Measurements from ENCODE around the gene TXNDC8.

DNA sequence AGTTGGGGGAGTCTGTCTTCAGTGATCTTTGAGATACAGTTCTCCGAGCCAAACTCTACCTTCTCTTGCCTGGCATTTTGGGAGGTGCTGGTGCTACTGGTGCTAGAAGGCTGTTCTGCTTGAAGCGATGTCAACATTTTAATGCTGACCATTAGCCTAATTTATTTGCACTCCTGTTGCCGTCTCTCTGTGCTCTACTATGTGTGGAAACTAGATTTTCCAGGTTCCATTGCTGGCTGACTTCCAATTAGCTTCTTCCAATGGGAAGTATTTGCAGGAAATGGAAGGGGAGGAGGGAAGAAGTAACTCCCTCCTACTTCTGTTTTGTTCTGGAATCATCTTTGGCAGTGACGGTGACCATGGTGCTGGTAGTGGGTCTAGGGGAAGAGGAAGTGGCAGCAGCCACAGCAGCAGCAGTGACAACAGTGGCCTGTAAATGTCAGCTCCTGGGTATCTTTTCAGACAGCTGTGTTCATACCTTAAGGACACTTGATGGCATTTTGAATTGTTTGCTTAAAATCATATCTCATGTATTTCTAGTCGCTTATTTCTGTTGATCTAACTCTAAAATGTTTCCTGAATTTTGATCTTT is 7.9 kb downstream of the TXNDC8 start:
- no peak for TF ChIP-seq USF2 (CRISPR knock-in tag; IDR thresholded peaks at IDR 0.05)
- TF ChIP-seq JUN (CRISPR knock-in tag; IDR thresholded peaks at IDR 0.05): no peak
- no peak for TF ChIP-seq CTCF (IDR thresholded peaks at IDR 0.05)
- no peak for TF ChIP-seq TEAD4 (CRISPR knock-in tag; IDR thresholded peaks at IDR 0.05)
- no peak for TF ChIP-seq MLX (CRISPR knock-in tag; IDR thresholded peaks at IDR 0.05)
- no peak for TF ChIP-seq NR1H2 (CRISPR knock-in tag; IDR thresholded peaks at IDR 0.05)
- TF ChIP-seq ZNF232 (CRISPR knock-in tag; IDR thresholded peaks at IDR 0.05): no peak
- no peak for TF ChIP-seq CBFB (CRISPR knock-in tag; IDR thresholded peaks at IDR 0.05; ENCODE audit: low read depth)
- no peak for TF ChIP-seq SP1 (CRISPR knock-in tag; conservative IDR thresholded peaks at IDR 0.05)
- TF ChIP-seq ESRRA (CRISPR knock-in tag; IDR thresholded peaks at IDR 0.05; ENCODE audit: borderline replicate concordance): no peak
- no peak for TF ChIP-seq MYBL2 (CRISPR knock-in tag; IDR thresholded peaks at IDR 0.05)
- TF ChIP-seq, protein P1, sequence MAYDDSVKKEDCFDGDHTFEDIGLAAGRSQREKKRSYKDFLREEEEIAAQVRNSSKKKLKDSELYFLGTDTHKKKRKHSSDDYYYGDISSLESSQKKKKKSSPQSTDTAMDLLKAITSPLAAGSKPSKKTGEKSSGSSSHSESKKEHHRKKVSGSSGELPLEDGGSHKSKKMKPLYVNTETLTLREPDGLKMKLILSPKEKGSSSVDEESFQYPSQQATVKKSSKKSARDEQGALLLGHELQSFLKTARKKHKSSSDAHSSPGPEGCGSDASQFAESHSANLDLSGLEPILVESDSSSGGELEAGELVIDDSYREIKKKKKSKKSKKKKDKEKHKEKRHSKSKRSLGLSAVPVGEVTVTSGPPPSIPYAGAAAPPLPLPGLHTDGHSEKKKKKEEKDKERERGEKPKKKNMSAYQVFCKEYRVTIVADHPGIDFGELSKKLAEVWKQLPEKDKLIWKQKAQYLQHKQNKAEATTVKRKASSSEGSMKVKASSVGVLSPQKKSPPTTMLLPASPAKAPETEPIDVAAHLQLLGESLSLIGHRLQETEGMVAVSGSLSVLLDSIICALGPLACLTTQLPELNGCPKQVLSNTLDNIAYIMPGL (CRISPR knock-in tag; IDR thresholded peaks at IDR 0.05): no peak
- TF ChIP-seq FOXJ3 (CRISPR knock-in tag; IDR thresholded peaks at IDR 0.05; ENCODE audit: borderline replicate concordance): no peak
- TF ChIP-seq CREM (CRISPR knock-in tag; IDR thresholded peaks at IDR 0.05): no peak
